Cortex of kidney (tissue), 1 donor: ENCODE data around the gene SNX9.

ENCODE experiments used
- DNase-seq: peaks from one replicate; lab custom pipeline; 2025; lab: John Stamatoyannopoulos, UW

SNX9 gene

GRCh38 chr6:157981132-157981394, 158.0 kb downstream of the SNX9 start:
- no peak for DNase-seq

GRCh38 chr6:157981395-157982101, 158.5 kb downstream of the SNX9 start, which contains the start of gene SYNJ2:
TSS of gene SYNJ2 (plus strand) at chr6:157981863. CDS start at chr6:157981962, 99 bp downstream.
- no peak for DNase-seq

GRCh38 chr6:157982102-157982562, 159.1 kb downstream of the SNX9 start:
- DNase-seq: no peak

GRCh38 chr6:157982563-157983405, 159.7 kb downstream of the SNX9 start:
- DNase-seq: no peak

- DNase-seq: no peak
Observed at GRCh38 chr6:157983406-157984119, 160.5 kb downstream of the SNX9 start.

GRCh38 chr6:157984128-157984527, 161.1 kb downstream of the SNX9 start:
- DNase-seq: no peak

GRCh38 chr6:157984686-157985225, 161.7 kb downstream of the SNX9 start:
- no peak for DNase-seq

GRCh38 chr6:157985378-157986155, 162.5 kb downstream of the SNX9 start:
- DNase-seq: no peak

- DNase-seq: no peak
Observed at GRCh38 chr6:157987788-157988699, 165.0 kb downstream of the SNX9 start.

- no peak for DNase-seq
Observed at GRCh38 chr6:157988700-157989063, 165.6 kb downstream of the SNX9 start.

GRCh38 chr6:157989541-157990289, 166.7 kb downstream of the SNX9 start:
- DNase-seq: no peak

GRCh38 chr6:157990321-157991066, 167.4 kb downstream of the SNX9 start:
- DNase-seq: no peak

- no peak for DNase-seq
Observed at GRCh38 chr6:157991067-157991432, 168.0 kb downstream of the SNX9 start.

GRCh38 chr6:157993076-157993475, 170.0 kb downstream of the SNX9 start:
- no peak for DNase-seq

- no peak for DNase-seq
Observed at GRCh38 chr6:157994125-157994795, 171.2 kb downstream of the SNX9 start.
